ENCODE results near the gene SNAI1.

The SNAI1 gene

DNA sequence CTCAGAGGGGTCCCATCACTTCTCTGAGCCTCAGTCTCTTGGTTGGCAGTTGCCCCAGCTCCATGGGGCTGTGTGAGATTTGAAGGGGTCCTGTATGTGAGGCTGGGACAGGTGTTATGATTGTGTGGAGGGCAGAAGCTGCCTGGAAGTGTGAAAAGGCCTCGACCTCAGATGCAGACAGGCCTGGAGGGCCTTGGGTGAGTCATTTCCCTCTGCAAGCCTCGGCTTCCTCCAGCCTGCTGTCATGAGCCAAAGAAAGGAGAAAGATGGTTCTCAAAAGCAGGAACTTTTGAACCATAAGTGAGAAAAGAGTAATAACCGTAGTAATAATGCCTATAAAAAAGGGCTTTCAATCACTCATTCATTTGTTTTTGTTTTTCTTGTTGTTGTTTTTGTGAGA lies 37.5 kb downstream of the SNAI1 start:
- DNase-seq (ENCODE audit: low read depth), result peak; percentile 75
- no peak overlapping the region for H3K4me3 ChIP-seq (ENCODE audit: low read length)
- TF ChIP-seq, protein P1, sequence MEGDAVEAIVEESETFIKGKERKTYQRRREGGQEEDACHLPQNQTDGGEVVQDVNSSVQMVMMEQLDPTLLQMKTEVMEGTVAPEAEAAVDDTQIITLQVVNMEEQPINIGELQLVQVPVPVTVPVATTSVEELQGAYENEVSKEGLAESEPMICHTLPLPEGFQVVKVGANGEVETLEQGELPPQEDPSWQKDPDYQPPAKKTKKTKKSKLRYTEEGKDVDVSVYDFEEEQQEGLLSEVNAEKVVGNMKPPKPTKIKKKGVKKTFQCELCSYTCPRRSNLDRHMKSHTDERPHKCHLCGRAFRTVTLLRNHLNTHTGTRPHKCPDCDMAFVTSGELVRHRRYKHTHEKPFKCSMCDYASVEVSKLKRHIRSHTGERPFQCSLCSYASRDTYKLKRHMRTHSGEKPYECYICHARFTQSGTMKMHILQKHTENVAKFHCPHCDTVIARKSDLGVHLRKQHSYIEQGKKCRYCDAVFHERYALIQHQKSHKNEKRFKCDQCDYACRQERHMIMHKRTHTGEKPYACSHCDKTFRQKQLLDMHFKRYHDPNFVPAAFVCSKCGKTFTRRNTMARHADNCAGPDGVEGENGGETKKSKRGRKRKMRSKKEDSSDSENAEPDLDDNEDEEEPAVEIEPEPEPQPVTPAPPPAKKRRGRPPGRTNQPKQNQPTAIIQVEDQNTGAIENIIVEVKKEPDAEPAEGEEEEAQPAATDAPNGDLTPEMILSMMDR (IDR thresholded peaks at IDR 0.05; ENCODE audit: insufficient read depth, low read depth, low read length, missing control alignments), result no peak

DNA sequence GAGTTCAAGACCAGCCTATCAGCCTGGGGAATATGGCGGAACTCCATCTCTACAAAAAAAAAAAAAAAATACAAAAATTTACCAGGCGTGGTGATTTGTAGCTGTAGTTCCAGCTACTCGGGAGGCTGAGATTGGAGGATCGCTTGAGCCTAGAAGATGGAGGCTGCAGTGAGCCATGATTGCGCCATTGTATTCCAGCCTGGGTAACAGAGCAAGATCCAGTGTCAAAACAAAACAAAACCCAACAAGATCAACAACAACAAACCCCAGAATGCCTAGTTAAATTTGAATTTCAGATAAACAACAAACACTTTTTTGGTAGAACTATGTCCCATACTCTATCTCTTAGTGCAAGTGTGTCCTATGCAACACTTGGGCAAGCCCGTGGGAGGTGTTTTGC lies 39.9 kb downstream of the SNAI1 start:
- TF ChIP-seq, protein P1 (IDR thresholded peaks at IDR 0.05; ENCODE audit: insufficient read depth, low read depth, low read length, missing control alignments), result no peak
- no peak for DNase-seq (ENCODE audit: low read depth)
- H3K4me3 ChIP-seq (ENCODE audit: low read length), result no peak overlapping the region

DNA sequence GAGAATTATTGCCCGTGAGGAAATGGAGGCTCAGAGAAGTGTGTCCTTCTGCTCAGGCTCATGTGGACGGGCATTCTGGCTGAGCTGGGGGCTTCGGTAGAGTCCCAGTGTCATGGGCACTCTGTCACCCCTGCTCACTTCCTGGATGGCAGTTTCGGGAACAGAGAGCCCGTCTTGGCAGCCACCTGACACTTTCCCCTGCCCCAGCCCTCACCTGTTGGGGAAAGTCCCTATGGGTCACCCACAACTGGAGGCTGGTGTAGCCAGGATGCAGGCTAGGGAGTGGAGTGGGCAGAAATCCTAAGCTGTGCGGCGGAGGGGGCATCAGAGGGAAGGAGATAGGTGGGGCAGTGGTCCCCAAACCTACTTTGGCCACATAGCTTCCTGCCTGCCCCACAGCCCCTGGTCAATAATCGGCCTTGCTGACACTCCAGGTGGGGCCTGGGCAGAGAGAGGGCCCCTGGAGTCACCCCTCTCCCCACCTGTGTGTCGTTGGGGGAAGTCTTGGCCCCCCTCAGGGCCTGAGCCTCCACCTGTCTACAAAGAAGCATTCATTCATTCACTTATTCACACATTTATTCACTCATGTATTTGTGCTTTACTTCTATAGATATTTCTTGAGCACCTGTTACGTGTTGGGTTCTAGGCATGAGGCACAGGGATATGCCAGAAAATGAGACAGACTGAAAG lies 40.5 kb downstream of the SNAI1 start:
- DNase-seq (ENCODE audit: low read depth), result no peak
- H3K4me3 ChIP-seq (ENCODE audit: low read length), result no peak overlapping the region
- TF ChIP-seq, protein P1 (IDR thresholded peaks at IDR 0.05; ENCODE audit: insufficient read depth, low read depth, low read length, missing control alignments), result no peak

DNA sequence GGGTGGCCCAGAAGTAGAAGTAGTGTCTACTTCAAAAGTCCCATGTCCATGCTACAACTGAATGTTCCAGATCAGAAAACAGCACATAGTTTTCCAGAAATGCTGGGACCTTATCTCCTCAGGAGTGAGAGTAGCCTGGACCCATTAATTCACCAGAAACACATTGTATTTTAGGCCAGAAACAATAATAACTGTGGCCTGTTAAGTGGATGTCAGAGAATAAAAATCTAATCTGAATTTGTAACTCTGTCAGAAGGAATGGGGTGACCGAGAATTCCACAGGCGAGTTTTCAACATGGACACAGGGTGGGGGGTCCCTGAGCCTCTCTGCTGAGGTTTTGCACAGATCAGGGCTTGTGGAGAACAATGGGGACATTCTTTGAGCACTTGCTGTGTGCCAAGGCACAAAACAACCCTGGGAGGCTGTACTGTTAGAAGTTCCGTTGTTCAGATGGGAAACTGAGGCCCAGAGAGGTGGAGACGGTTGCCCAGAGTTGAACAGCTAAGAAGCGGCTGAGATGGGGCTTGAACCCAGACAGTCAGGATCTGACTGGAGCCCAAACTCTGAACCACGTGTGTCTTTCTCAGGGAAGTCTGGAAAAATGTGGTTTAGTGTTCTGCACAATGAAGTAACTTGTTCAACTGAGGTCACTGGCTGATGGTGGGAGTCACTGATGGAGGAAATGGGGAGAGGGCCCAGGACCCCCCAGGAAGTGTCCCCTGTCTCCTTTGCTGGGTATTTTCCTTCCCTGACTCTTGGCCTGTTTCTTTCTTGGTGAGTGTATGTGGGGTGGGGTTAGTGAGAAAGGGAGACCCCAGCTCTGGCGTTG lies 44.2 kb downstream of the SNAI1 start:
- H3K4me3 ChIP-seq (ENCODE audit: low read length), result no peak overlapping the region
- TF ChIP-seq, protein P1 (IDR thresholded peaks at IDR 0.05; ENCODE audit: insufficient read depth, low read depth, low read length, missing control alignments), result no peak
- DNase-seq (ENCODE audit: low read depth), result no peak

DNA sequence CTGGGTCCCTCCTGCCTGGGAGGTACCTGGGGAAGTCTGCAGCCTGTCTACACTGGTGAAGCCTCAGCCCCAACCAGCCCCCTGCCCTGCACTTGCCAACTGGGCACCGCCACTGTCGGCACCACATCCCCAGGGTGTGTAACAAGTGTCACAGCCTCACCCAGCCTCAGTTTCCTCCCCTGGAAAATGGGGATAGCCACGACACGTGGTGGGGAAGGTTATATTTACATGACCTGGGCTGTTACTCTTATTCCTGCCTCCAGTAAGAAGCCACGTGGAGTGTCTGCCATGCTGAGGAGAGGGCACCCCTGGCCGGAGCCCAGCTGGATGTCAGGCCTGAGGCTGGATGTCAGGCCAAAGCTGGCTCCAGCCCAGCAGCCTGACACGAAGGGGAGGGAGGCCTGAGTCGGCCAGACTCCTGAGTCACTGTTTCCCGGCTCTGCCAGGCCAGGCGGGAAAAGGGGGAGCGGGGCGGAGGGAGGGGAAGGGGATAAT lies 44.9 kb downstream of the SNAI1 start:
- TF ChIP-seq, protein P1 (IDR thresholded peaks at IDR 0.05; ENCODE audit: insufficient read depth, low read depth, low read length, missing control alignments), result no peak
- DNase-seq (ENCODE audit: low read depth), result peak; percentile 64

DNA sequence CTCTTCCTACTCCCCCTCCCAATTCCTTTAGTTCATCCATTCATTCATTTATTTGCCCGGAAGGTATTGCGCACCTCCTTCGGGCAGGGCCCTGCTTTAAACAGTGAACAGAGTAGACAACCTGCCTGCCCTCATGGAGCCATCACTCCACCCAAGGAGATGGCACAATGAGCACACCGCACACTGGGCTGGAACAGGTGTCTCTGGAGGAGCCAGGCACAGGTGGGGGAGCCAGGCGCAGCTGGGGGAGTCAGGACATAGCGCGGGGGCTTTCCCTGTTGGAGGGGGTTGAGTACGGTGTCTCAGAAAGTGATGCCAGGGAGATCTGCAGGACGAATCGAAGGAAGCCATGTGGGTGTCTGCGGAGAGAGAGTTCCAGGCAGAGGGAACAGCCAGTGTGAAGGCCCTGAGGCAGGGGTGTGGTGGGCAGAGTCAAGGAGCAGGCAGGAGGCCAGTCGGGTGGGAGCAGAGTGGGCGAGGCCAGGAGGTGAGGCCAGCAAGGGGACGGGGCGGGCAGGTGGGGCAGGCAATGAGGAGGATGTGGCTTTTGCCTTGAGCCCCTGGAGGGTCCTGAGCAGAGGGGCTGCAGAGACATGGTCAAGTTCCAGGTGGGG lies 46.4 kb downstream of the SNAI1 start:
- no peak overlapping the region for H3K4me3 ChIP-seq (ENCODE audit: low read length)
- no peak for DNase-seq (ENCODE audit: low read depth)
- TF ChIP-seq, protein P1 (IDR thresholded peaks at IDR 0.05; ENCODE audit: insufficient read depth, low read depth, low read length, missing control alignments), result no peak

More for the DNA sequence above, 44.9 kb downstream of the SNAI1 start:
- H3K4me3 ChIP-seq (ENCODE audit: low read length), result no peak overlapping the region
